ENCODE results near the gene CYP4A22.

Gene CYP4A22

DNA sequence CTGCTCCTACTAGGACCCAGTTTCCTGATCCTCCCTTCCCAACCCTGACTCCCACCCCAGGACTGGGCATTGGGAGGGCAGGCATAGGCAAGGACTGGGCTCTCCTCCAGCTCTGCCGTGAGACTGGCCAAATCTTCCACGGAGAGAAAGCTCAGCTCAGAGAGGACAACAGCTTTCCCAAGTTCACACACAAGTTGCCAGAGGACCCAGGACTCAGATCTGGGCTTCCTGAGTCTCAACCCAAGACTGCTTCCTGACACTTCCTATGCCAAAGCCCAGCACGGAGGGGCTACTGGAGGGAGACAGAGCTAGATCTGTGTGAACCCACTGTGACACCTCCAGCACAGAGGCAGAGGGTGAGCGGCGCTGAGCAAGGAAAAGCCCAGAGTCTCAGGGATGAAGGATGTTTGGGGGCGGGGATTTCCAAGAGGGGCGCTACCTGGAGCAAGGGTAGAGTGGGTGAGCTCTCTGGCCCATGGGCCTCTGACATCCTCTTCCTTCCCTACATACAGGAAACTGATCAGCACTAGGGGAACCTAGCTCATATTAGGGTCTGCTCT is 45.5 kb downstream of the CYP4A22 start:
- no peak for DNase-seq (ENCODE audit: low read depth)
- TF ChIP-seq, protein P1, sequence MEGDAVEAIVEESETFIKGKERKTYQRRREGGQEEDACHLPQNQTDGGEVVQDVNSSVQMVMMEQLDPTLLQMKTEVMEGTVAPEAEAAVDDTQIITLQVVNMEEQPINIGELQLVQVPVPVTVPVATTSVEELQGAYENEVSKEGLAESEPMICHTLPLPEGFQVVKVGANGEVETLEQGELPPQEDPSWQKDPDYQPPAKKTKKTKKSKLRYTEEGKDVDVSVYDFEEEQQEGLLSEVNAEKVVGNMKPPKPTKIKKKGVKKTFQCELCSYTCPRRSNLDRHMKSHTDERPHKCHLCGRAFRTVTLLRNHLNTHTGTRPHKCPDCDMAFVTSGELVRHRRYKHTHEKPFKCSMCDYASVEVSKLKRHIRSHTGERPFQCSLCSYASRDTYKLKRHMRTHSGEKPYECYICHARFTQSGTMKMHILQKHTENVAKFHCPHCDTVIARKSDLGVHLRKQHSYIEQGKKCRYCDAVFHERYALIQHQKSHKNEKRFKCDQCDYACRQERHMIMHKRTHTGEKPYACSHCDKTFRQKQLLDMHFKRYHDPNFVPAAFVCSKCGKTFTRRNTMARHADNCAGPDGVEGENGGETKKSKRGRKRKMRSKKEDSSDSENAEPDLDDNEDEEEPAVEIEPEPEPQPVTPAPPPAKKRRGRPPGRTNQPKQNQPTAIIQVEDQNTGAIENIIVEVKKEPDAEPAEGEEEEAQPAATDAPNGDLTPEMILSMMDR (conservative IDR thresholded peaks at IDR 0.05; ENCODE audit: low read depth, low read length) = no peak
- no peak overlapping the region for H3K4me3 ChIP-seq (ENCODE audit: low read depth, low read length)

DNA sequence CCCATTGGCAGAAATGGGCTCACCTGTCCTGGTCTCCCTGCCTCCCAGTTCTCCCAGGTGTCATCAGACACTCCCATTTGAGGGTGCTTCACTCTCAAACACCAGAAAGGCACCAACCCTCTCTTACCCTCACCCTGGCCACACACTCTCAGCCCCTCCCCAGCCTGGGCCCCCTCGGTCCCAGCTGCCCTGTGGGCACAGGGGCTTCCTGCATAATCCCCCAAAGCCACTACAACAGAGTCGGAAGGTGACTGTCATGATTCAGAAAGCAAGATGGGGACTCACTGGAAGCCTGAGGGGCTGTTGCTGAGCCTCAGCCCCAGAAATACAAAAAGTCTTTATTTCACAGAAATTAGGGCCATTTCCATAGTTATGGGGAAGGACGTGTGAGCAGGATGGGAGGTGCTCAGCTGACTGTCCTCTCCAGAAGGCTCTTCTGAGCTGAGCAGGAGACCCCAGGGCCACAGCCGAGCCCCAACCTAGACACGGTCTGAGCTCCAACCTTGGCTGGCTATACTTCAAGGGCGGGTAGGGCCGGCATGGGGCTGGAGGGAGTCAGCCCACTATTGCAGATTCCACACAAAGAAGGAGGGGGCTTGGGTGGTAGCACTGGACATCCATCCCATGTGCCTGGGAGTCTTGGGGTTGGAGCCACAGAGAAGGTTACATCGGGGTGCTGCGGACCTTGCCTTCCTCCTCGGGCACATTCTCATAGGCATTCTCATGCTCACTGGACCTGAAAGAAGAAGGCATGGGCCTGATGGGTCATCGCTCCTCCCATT is 46.3 kb downstream of the CYP4A22 start:
- DNase-seq (ENCODE audit: low read depth) = no peak
- TF ChIP-seq, protein P1 (conservative IDR thresholded peaks at IDR 0.05; ENCODE audit: low read depth, low read length) = no peak
- no peak overlapping the region for H3K4me3 ChIP-seq (ENCODE audit: low read depth, low read length)

DNA sequence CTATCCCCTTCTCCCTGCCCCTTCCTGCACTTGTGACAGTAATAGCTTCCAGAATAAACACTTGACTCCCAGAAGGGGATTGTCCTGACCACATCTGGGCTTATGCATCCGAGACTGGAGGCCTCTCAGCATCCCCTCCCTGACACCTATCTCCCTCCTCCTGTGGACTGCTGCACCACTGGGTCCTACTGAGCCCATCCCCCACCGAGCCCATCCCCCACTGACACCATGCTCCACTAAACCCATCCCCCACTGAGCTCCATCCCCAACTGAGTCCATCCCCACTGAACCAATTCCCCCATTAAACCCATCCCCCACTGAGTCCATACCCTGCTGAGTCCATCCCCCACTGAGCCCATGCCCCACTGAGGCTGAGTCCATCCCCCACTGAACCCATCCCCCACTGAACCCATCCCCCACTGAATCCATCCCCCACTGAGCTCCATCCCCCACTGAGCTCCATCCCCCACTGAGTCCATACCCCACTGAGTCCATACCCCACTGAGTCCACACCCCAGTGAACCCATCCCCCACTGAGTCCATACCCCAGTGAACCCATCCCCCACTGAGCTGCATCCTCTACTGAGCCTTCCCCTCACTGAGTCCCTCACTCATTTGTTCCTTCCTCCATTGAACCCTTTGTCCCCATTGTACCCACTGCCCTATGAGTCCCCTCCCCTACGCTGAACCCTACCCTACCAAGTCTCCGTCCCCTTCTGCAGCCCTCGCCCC is 47.0 kb downstream of the CYP4A22 start:
- TF ChIP-seq, protein P1 (conservative IDR thresholded peaks at IDR 0.05; ENCODE audit: low read depth, low read length) = no peak
- DNase-seq (ENCODE audit: low read depth) = no peak
- H3K4me3 ChIP-seq (ENCODE audit: low read depth, low read length) = no peak overlapping the region

DNA sequence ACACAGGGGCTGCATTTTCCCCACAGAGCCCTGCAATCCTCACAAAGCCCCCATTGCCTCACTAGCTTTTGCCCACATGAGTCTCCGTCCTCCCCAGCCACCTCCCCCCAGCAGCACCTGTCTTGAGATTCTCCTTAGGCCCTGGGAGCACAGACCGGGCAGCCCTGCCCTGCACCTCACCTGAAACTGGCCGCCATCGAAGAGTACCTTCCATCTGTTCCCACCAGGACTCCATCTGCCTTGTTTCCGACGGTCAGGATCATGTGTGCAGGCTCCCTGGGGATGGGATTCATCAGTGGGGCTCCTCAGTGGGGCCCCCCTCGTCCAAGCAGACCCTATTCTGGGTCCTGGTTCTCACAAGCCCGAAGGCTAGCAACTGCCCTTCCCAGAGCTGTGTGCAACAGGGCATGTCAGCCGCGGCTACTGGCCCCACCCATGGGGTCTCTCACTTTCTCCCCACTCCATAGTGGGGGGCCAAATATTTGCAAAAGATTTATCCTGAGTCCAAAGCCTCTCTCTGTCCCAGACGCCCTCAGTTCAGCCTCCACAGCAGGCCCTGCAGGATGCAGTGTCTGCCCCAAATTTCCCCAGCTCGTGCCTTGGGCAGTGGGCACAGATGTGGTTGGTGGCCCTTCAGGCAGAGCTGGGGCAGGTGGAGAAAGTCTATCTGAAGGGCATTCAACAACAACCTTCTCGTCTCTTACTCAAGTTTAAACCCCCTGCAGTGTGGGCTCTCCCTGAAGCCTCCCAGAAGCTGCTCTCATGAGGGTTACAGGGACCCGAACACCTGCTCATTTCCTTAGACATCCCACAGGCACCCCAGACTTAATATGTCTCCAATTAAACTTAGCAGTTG is 47.8 kb downstream of the CYP4A22 start:
- H3K4me3 ChIP-seq (ENCODE audit: low read depth, low read length) = no peak overlapping the region
- DNase-seq (ENCODE audit: low read depth) = no peak
- TF ChIP-seq, protein P1 (conservative IDR thresholded peaks at IDR 0.05; ENCODE audit: low read depth, low read length) = no peak

DNA sequence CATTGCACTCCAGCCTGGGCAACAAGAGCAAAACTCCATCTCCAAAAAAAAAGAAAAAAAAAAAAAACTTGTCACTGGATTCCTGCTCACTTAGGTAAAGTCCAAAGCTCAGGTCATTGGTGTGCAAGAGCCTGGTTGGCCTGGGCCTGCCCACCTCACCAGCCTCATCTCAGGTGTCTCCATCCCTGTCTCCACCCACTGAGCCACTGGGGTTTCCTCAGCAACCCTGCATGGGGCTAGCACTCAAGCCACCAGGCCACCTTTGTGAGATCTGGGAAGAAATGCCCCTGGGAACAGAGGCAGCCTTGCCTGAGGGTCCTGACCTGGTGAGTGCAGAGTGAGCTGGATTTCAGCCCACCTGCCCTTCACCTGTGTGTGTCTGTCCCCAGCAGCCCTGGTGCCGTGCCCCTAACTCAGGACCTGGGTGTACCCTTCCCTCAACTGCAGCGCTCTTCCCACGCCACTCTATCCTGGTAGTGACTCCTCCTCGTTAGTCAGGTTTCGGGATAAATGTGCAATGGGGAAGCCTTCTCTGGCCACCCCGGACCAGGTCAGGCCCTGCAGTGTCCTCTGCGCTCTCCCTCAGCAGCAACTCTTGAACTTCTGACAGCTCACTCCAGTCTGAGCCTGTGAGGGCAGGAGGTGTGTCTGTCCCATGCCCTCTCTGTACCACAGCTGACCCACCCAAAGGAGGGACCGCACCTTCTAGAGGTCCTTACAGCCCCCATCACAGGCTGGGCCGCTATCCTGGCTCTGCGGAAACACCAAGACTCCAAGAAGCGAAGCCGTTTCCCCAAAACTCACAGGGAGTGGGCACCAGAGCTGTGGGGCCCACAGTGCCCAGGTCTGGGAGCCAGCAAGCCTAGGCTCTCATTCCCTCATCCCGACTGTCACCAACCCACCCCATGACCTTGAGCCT is 49.3 kb downstream of the CYP4A22 start:
- H3K4me3 ChIP-seq (ENCODE audit: low read depth, low read length) = no peak overlapping the region
- TF ChIP-seq, protein P1 (conservative IDR thresholded peaks at IDR 0.05; ENCODE audit: low read depth, low read length) = no peak
- DNase-seq (ENCODE audit: low read depth) = no peak
